ENCODE measurements around the gene ATP6V1F. TPM values are rescaled to one million over a fixed set of nuclear protein-coding genes. Genes with fewer than 3 reads are reported as not detected.

The ATP6V1F gene
- polyA plus RNA-seq, 1 donor (not counting 4 experiments of a cell fraction or from before 2014, with no cell fraction given) = 263 TPM

DNA sequence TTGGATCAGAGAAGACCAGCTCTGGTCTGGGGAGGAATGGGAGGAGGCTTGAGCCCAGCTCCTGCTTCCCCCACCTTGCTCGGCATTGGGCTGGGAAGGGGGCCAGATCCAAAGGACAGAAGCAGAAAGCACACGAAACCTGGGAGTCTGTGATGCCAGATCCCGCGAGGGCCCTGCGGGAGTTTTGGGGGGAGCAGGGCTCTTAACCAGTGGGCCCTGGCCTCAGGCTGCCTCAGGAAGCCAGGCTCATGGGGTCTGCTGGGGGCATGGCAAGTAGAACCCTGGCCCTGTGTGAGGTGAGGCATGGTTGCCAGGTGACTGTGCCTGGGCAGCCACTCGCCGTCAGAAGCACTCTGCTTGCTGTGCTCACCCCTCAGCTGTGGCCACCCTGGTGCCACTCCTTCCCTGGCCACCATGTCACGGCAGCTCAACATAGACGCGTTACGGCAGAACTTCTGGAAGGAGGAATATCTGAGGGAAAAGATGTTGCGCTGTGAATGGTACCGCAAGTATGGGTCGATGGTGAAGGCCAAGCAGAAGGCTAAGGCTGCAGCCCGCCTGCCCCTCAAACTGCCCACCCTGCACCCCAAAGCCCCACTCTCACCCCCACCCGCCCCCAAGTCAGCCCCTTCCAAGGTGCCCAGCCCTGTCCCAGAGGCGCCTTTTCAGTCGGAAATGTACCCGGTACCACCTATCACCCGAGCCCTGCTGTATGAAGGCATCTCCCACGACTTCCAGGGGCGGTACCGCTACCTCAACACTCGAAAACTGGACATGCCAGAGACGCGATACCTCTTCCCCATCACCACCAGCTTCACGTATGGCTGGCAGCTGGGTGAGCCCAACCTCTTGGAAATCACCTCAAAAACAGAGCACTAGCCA lies 3.6 kb downstream of the ATP6V1F start:
- Histone ChIP-seq H3K27ac (ENCODE audit: control insufficient read depth, insufficient read depth, low read length) (no peak overlapping the region), H4K20me1 (ENCODE audit: control insufficient read depth, extremely low read depth, insufficient read depth, low read length) (peaks cover 7% of the 10 kb centered on the region), H3K4me2 (ENCODE audit: control insufficient read depth, extremely low read depth, insufficient read depth, low read depth, low read length) (no peak overlapping the region), H2AFZ (ENCODE audit: control insufficient read depth, low read length) (no peak overlapping the region), H3K9me1 (ENCODE audit: control insufficient read depth, extremely low read depth, insufficient read depth, low read length) (peaks cover 4% of the 10 kb centered on the region), H3K36me3 (ENCODE audit: control insufficient read depth in 2 of 2, extremely low read depth in 1 of 2, insufficient read depth in 2 of 2, low read length in 2 of 2) (peaks cover 10 to 17% of the 10 kb centered on the region in 2 experiments), H3K4me1 (ENCODE audit: control insufficient read depth, extremely low read depth, insufficient read depth, low read length) (peaks cover 37% of the 10 kb centered on the region), H3K4me3 (ENCODE audit: control insufficient read depth in 2 of 3, extremely low read depth in 1 of 3, insufficient read depth in 2 of 3, low read depth in 1 of 3, low read length in 3 of 3) (no peak overlapping the region), H3K9ac (ENCODE audit: control insufficient read depth, extremely low read depth, insufficient read depth, low read length) (no peak overlapping the region), H3K9me3 (ENCODE audit: control insufficient read depth, low read depth, low read length) (no peaks in the 10 kb centered on the region), H3K27me3 (ENCODE audit: control insufficient read depth, extremely low read depth, insufficient read depth, low read length) (peaks cover 9% of the 10 kb centered on the region), H3K79me2 (ENCODE audit: control insufficient read depth, insufficient read depth, low read length) (peaks cover 32% of the 10 kb centered on the region)
- dilution Hi-C loops (cut with MboI; ENCODE audit: extremely low pct_ligation_motif_present, low sequenced_read_pairs) = no loop called here
- FAIRE-seq (no peak), DNase-seq (ENCODE audit: low read depth, low spot score) (no peak)
- TF ChIP-seq EZH2 (IDR thresholded peaks at IDR 0.05; ENCODE audit: low read length) = no peak
- TF ChIP-seq, protein P1, sequence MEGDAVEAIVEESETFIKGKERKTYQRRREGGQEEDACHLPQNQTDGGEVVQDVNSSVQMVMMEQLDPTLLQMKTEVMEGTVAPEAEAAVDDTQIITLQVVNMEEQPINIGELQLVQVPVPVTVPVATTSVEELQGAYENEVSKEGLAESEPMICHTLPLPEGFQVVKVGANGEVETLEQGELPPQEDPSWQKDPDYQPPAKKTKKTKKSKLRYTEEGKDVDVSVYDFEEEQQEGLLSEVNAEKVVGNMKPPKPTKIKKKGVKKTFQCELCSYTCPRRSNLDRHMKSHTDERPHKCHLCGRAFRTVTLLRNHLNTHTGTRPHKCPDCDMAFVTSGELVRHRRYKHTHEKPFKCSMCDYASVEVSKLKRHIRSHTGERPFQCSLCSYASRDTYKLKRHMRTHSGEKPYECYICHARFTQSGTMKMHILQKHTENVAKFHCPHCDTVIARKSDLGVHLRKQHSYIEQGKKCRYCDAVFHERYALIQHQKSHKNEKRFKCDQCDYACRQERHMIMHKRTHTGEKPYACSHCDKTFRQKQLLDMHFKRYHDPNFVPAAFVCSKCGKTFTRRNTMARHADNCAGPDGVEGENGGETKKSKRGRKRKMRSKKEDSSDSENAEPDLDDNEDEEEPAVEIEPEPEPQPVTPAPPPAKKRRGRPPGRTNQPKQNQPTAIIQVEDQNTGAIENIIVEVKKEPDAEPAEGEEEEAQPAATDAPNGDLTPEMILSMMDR (optimal IDR thresholded peaks at IDR 0.05 in 1 of 3, IDR thresholded peaks at IDR 0.05 in 1 of 3, conservative IDR thresholded peaks at IDR 0.05 in 1 of 3; ENCODE audit: extremely low read depth in 1 of 3, insufficient read depth in 2 of 3, low read length in 3 of 3) = no peak

DNA sequence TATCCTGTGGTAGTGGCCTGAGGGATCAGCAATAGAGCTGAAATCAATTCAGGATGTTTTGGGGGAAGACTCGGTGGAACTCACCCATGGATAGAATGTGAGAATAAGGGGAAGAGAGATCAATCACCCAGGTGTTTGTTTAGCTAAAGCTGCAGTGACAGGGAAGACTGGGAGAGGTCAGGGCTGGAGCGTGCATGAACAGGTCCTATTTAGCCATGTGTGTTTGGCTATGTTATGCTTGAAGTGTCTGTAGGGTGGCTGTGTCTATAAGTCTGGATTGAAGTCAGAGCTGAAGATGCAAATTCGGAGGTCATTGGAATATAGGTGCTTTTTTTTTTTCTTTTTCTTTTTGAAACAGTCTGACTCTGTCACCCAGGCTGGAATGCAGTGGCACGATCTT lies 4.6 kb downstream of the ATP6V1F start:
- no peak overlapping the region for H3K4me2 ChIP-seq (ENCODE audit: control insufficient read depth, extremely low read depth, insufficient read depth, low read depth, low read length)
- H4K20me1 ChIP-seq (ENCODE audit: control insufficient read depth, extremely low read depth, insufficient read depth, low read length) = peaks cover 7% of the 10 kb centered on the region
- dilution Hi-C loops (cut with MboI; ENCODE audit: extremely low pct_ligation_motif_present, low sequenced_read_pairs) = no loop called here
- H3K27me3 ChIP-seq (ENCODE audit: control insufficient read depth, extremely low read depth, insufficient read depth, low read length) = peaks cover 9% of the 10 kb centered on the region
- H3K4me1 ChIP-seq (ENCODE audit: control insufficient read depth, extremely low read depth, insufficient read depth, low read length) = peaks cover 40% of the 10 kb centered on the region
- H3K79me2 ChIP-seq (ENCODE audit: control insufficient read depth, insufficient read depth, low read length) = peaks cover 32% of the 10 kb centered on the region
- no peak overlapping the region for H3K27ac ChIP-seq (ENCODE audit: control insufficient read depth, insufficient read depth, low read length)
- FAIRE-seq = no peak
- H3K9me1 ChIP-seq (ENCODE audit: control insufficient read depth, extremely low read depth, insufficient read depth, low read length) = peaks cover 4% of the 10 kb centered on the region
- H2AFZ ChIP-seq (ENCODE audit: control insufficient read depth, low read length) = no peak overlapping the region
- no peak for TF ChIP-seq EZH2 (IDR thresholded peaks at IDR 0.05; ENCODE audit: low read length)
- TF ChIP-seq, protein P1 (optimal IDR thresholded peaks at IDR 0.05 in 1 of 3, IDR thresholded peaks at IDR 0.05 in 1 of 3, conservative IDR thresholded peaks at IDR 0.05 in 1 of 3; ENCODE audit: extremely low read depth in 1 of 3, insufficient read depth in 2 of 3, low read length in 3 of 3) = no peak
- no peaks in the 10 kb centered on the region for H3K9me3 ChIP-seq (ENCODE audit: control insufficient read depth, low read depth, low read length)
- H3K9ac ChIP-seq (ENCODE audit: control insufficient read depth, extremely low read depth, insufficient read depth, low read length) = no peak overlapping the region
- no peak overlapping the region for H3K4me3 ChIP-seq (ENCODE audit: control insufficient read depth in 2 of 3, extremely low read depth in 1 of 3, insufficient read depth in 2 of 3, low read depth in 1 of 3, low read length in 3 of 3)
- H3K36me3 ChIP-seq (ENCODE audit: control insufficient read depth in 2 of 2, extremely low read depth in 1 of 2, insufficient read depth in 2 of 2, low read length in 2 of 2) = peaks cover 10 to 17% of the 10 kb centered on the region in 2 experiments
- DNase-seq (ENCODE audit: low read depth, low spot score) = no peak
